Neural crest cell (in vitro differentiated cells): ENCODE measurements around the gene SERPINA5. TPM values are rescaled to one million over a fixed set of nuclear protein-coding genes. Genes with fewer than 3 reads are reported as not detected.

ENCODE experiments used
- DNase-seq: peaks from one replicate; pipeline ENCODE4 v3.0.0; 2021; ENCODE audit warnings: low read depth, mixed read lengths, low spot score
- H3K27ac Mint-ChIP-seq: one replicate; pipeline ENCODE4 v1.8.0; 2021; ENCODE audit warnings: mild to moderate bottlenecking, mixed read lengths; ENCODE audit not compliant: unreplicated experiment
- H3K27me3 Mint-ChIP-seq: 2 replicates; pipeline ENCODE4 v1.8.0; 2021; ENCODE audit warnings: low read depth, mild to moderate bottlenecking, mixed read lengths
- H3K36me3 Mint-ChIP-seq: 2 replicates; pipeline ENCODE4 v1.8.0; 2021; ENCODE audit warnings: low read depth, mild to moderate bottlenecking, mixed read lengths
- H3K4me1 Mint-ChIP-seq: 2 replicates; pipeline ENCODE4 v1.8.0; 2021; ENCODE audit warnings: mixed read lengths
- H3K4me3 Mint-ChIP-seq: one replicate; pipeline ENCODE4 v1.8.0; 2021; ENCODE audit warnings: mild to moderate bottlenecking, mixed read lengths
- H3K9me3 Mint-ChIP-seq: 2 replicates; pipeline ENCODE4 v1.8.0; 2021; ENCODE audit warnings: mixed read lengths
- CTCF ChIP-seq: fragments of 200-600 bp; sonication (generic); conservative IDR thresholded peaks from 2 replicates; pipeline ENCODE4 v1.5.0; 2021; ENCODE audit warnings: antibody characterized with exemption, mild to moderate bottlenecking
- total RNA-seq: library from RNA; stranded (reverse); gene quantifications from 2 replicates; pipeline ENCODE4 v1.2.1, GENCODE V29; 2021

SERPINA5 gene
- total RNA-seq, 1 donor from 2014 or later = 1.0 TPM

DNA sequence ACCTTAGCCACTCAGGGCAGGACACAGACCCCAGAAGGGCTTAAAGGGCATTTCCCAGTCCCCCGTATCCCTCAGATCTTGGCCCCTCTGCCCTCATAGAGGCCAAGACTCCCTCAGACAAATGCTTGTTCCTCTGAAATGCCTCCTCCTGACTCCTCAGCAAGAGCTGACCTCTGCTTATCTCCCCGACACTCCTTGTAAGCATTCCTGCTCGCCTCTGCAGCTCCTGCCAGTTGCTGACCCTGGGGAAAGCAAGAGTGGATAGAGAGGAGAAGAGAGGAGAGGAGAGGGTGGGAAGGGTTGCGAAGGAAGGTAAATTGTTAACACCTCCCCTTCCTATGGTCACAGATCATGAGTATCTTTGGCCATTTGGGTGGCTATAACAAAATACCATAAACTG is 7.1 kb downstream of the SERPINA5 start:
- H3K4me3 Mint-ChIP-seq = no peak overlapping the region
- no peaks in the 10 kb centered on the region for H3K4me1 Mint-ChIP-seq
- H3K27ac Mint-ChIP-seq = no peak overlapping the region
- no peak for DNase-seq
- H3K9me3 Mint-ChIP-seq = no peaks in the 10 kb centered on the region
- H3K27me3 Mint-ChIP-seq = peaks cover 42% of the 10 kb centered on the region
- no peaks in the 10 kb centered on the region for H3K36me3 Mint-ChIP-seq
- no peak for TF ChIP-seq CTCF

- no peak overlapping the region for H3K27ac Mint-ChIP-seq
- DNase-seq = no peak
- peaks cover 23% of the 10 kb centered on the region for H3K4me1 Mint-ChIP-seq
- TF ChIP-seq CTCF = no peak
- H3K27me3 Mint-ChIP-seq = peaks cover 64% of the 10 kb centered on the region
- no peak overlapping the region for H3K4me3 Mint-ChIP-seq
- H3K9me3 Mint-ChIP-seq = no peaks in the 10 kb centered on the region
- no peaks in the 10 kb centered on the region for H3K36me3 Mint-ChIP-seq
These were observed 9.8 kb downstream of the SERPINA5 start for GRCh38 chr14:94591073-94591472.

GRCh38 chr14:94591871-94592270 is 10.6 kb downstream of the SERPINA5 start:
- Mint-ChIP-seq H3K36me3 (no peaks in the 10 kb centered on the region), H3K4me3 (no peak overlapping the region), H3K27ac (no peak overlapping the region), H3K9me3 (no peaks in the 10 kb centered on the region), H3K27me3 (peaks cover 70% of the 10 kb centered on the region), H3K4me1 (peaks cover 26% of the 10 kb centered on the region)
- TF ChIP-seq CTCF = no peak
- no peak for DNase-seq

DNA sequence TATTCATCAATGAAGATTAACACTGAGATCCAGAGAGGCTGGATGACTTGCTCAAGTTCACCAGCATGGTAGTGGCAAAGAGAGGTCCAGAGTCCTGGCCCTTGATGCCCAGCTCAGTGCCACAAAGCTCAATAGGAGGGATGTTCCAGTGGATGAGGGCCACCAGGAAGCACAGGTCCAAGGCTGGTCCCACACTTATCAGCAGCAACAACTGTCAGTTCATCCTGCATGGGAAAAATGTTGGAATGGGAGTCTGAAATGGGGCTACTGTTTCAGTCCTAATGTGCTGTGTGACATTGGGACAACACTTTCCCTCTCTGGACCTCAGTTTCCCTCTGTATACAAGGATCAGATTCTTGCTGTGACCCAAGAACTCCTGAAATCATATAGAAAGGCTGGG is 11.2 kb downstream of the SERPINA5 start:
- Mint-ChIP-seq H3K36me3 (no peaks in the 10 kb centered on the region), H3K27ac (no peak overlapping the region), H3K4me1 (peaks cover 26% of the 10 kb centered on the region), H3K27me3 (peaks cover 71% of the 10 kb centered on the region), H3K9me3 (no peaks in the 10 kb centered on the region), H3K4me3 (no peak overlapping the region)
- no peak for TF ChIP-seq CTCF
- no peak for DNase-seq

DNA sequence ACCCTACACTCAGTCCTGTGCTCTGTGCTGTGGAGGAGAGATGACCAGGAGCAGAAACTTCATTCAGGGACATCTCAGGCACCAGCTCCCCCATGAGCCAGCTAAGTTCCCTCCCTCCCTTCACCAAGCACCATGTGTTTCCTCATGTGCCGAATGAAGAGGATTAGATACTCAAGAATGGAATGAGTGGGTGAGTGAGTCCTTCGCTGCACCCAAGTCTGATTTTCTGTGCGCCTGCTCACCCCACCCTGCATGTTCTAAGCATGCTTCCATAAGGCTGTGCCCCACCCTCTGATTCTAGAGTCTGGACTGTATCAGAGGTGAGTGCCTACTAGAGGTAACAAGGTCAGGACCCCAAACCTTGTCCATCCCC is 12.1 kb downstream of the SERPINA5 start:
- TF ChIP-seq CTCF = no peak
- peaks cover 26% of the 10 kb centered on the region for H3K4me1 Mint-ChIP-seq
- H3K9me3 Mint-ChIP-seq = no peaks in the 10 kb centered on the region
- no peak overlapping the region for H3K4me3 Mint-ChIP-seq
- peaks cover 65% of the 10 kb centered on the region for H3K27me3 Mint-ChIP-seq
- no peak for DNase-seq
- no peak overlapping the region for H3K27ac Mint-ChIP-seq
- no peaks in the 10 kb centered on the region for H3K36me3 Mint-ChIP-seq
